Stimulated activated effector memory CD8-positive, alpha-beta T cell treated with anti-CD3 and anti-CD28 coated beads, Interleukin-12 subunit alpha, Interleukin-12 subunit beta, amount 100 ng/mL, for 72 hours (primary cell): ENCODE data around the gene QRFP.

Experiments
- ATAC-seq: fragments of 150-1000 bp; cut with Tn5 transposase; 2 replicates; pipeline ENCODE4 v1.10.0; 2021
- DNase-seq, 2 donors: peaks; one replicate each; pipeline ENCODE4 v3.0.0; 2021 to 2022; ENCODE audit warnings: low spot score in 2 of 2
- H3K27ac Mint-ChIP-seq: one replicate; pipeline ENCODE4 v1.8.0; 2022; ENCODE audit warnings: mild to moderate bottlenecking, mixed read lengths
- H3K36me3 Mint-ChIP-seq: one replicate; pipeline ENCODE4 v1.8.0; 2022; ENCODE audit warnings: mild to moderate bottlenecking, mixed read lengths
- H3K4me1 Mint-ChIP-seq: one replicate; pipeline ENCODE4 v1.8.0; 2022; ENCODE audit warnings: mixed read lengths
- H3K4me3 Mint-ChIP-seq: one replicate; pipeline ENCODE4 v1.8.0; 2022; ENCODE audit warnings: mild to moderate bottlenecking, mixed read lengths
- H3K9me3 Mint-ChIP-seq: one replicate; pipeline ENCODE4 v1.8.0; 2022; ENCODE audit warnings: mixed read lengths

QRFP gene

GRCh38 chr9:130892477-130893304, 3.9 kb downstream of the QRFP start:
- H3K4me1 Mint-ChIP-seq: no peaks in the 10 kb centered on the region
- DNase-seq: no peak
- H3K4me3 Mint-ChIP-seq: no peak overlapping the region
- no peak for ATAC-seq
- H3K9me3 Mint-ChIP-seq: no peaks in the 10 kb centered on the region
- no peak overlapping the region for H3K27ac Mint-ChIP-seq
- H3K36me3 Mint-ChIP-seq: peaks cover 12% of the 10 kb centered on the region

- no peak for DNase-seq
- peaks cover 20% of the 10 kb centered on the region for H3K36me3 Mint-ChIP-seq
- H3K4me1 Mint-ChIP-seq: no peaks in the 10 kb centered on the region
- peak overlapping the region; percentile 40 for H3K27ac Mint-ChIP-seq
- no peaks in the 10 kb centered on the region for H3K9me3 Mint-ChIP-seq
- no peak overlapping the region for H3K4me3 Mint-ChIP-seq
- no peak for ATAC-seq
Observed at GRCh38 chr9:130891688-130892476, 4.7 kb downstream of the QRFP start.

- Mint-ChIP-seq H3K4me1 (no peaks in the 10 kb centered on the region), H3K4me3 (no peak overlapping the region), H3K9me3 (no peaks in the 10 kb centered on the region), H3K36me3 (peaks cover 23% of the 10 kb centered on the region), H3K27ac (no peak overlapping the region)
- no peak for DNase-seq
- ATAC-seq: no peak
Observed at GRCh38 chr9:130890870-130891687, 5.5 kb downstream of the QRFP start.

GRCh38 chr9:130890124-130890523, 6.5 kb downstream of the QRFP start:
- Mint-ChIP-seq H3K36me3 (peaks cover 32% of the 10 kb centered on the region), H3K4me1 (no peaks in the 10 kb centered on the region), H3K9me3 (no peaks in the 10 kb centered on the region), H3K27ac (no peak overlapping the region), H3K4me3 (no peak overlapping the region)
- DNase-seq: no peak
- no peak for ATAC-seq

- no peaks in the 10 kb centered on the region for H3K9me3 Mint-ChIP-seq
- peaks cover 41% of the 10 kb centered on the region for H3K36me3 Mint-ChIP-seq
- H3K4me3 Mint-ChIP-seq: no peak overlapping the region
- no peak for DNase-seq
- H3K4me1 Mint-ChIP-seq: no peaks in the 10 kb centered on the region
- no peak overlapping the region for H3K27ac Mint-ChIP-seq
- ATAC-seq: no peak
Observed at GRCh38 chr9:130888146-130888885, 8.3 kb downstream of the QRFP start.

GRCh38 chr9:130887494-130888144, 9.0 kb downstream of the QRFP start:
- ATAC-seq (no peak), DNase-seq (no peak)
- no peaks in the 10 kb centered on the region for H3K9me3 Mint-ChIP-seq
- peaks cover 43% of the 10 kb centered on the region for H3K36me3 Mint-ChIP-seq
- H3K4me1 Mint-ChIP-seq: no peaks in the 10 kb centered on the region
- no peak overlapping the region for H3K4me3 Mint-ChIP-seq
- H3K27ac Mint-ChIP-seq: peak overlapping the region; percentile 27

- Mint-ChIP-seq H3K27ac (peak overlapping the region; percentile 27), H3K36me3 (peaks cover 43% of the 10 kb centered on the region), H3K4me3 (no peak overlapping the region), H3K4me1 (no peaks in the 10 kb centered on the region), H3K9me3 (no peaks in the 10 kb centered on the region)
- DNase-seq: no peak
- no peak for ATAC-seq
Observed at GRCh38 chr9:130886981-130887380, 9.6 kb downstream of the QRFP start.

GRCh38 chr9:130885484-130886375, 10.9 kb downstream of the QRFP start:
- no peak for ATAC-seq
- Mint-ChIP-seq H3K27ac (peak overlapping the region; percentile 27), H3K4me3 (no peak overlapping the region), H3K36me3 (peaks cover 51% of the 10 kb centered on the region), H3K9me3 (no peaks in the 10 kb centered on the region), H3K4me1 (no peaks in the 10 kb centered on the region)
- no peak for DNase-seq

GRCh38 chr9:130884542-130885483, 11.8 kb downstream of the QRFP start:
- Mint-ChIP-seq H3K27ac (no peak overlapping the region), H3K36me3 (peaks cover 54% of the 10 kb centered on the region)

GRCh38 chr9:130884111-130884531, 12.5 kb downstream of the QRFP start:
- no peak for ATAC-seq
- Mint-ChIP-seq H3K36me3 (peaks cover 55% of the 10 kb centered on the region), H3K9me3 (no peaks in the 10 kb centered on the region), H3K27ac (no peak overlapping the region), H3K4me1 (no peaks in the 10 kb centered on the region), H3K4me3 (no peak overlapping the region)
- DNase-seq: no peak

More at GRCh38 chr9:130884542-130885483, 11.8 kb downstream of the QRFP start:
- Mint-ChIP-seq H3K4me3 (no peak overlapping the region), H3K4me1 (no peaks in the 10 kb centered on the region), H3K9me3 (no peaks in the 10 kb centered on the region)
- ATAC-seq (no peak), DNase-seq (no peak)

- Mint-ChIP-seq H3K4me1 (no peaks in the 10 kb centered on the region), H3K36me3 (peaks cover 61% of the 10 kb centered on the region), H3K27ac (no peak overlapping the region), H3K4me3 (no peak overlapping the region), H3K9me3 (no peaks in the 10 kb centered on the region)
- ATAC-seq: no peak
- no peak for DNase-seq
Observed at GRCh38 chr9:130883479-130883878, 13.1 kb downstream of the QRFP start.

- H3K36me3 Mint-ChIP-seq: peaks cover 64% of the 10 kb centered on the region
- no peaks in the 10 kb centered on the region for H3K4me1 Mint-ChIP-seq
- ATAC-seq: no peak
- H3K4me3 Mint-ChIP-seq: no peak overlapping the region
- no peak overlapping the region for H3K27ac Mint-ChIP-seq
- no peak for DNase-seq
- no peaks in the 10 kb centered on the region for H3K9me3 Mint-ChIP-seq
Observed at GRCh38 chr9:130882696-130883225, 13.9 kb downstream of the QRFP start.
